Muscle of leg (tissue), 11 donors: Measurements from ENCODE around the gene MRPS24. TPM values are rescaled to one million over a fixed set of nuclear protein-coding genes. Genes with fewer than 3 reads are reported as not detected.

Experiments
- DNase-seq: peaks from one replicate; pipeline ENCODE4 v3.0.0; 2013
- H3K27ac ChIP-seq: one replicate; pipeline ENCODE4 v1.5.1; 2013; ENCODE audit warnings: mild to moderate bottlenecking, low read length, control low read depth
- H3K27me3 ChIP-seq: one replicate; pipeline ENCODE4 v1.6.1; 2013; ENCODE audit warnings: low read length; ENCODE audit not compliant: control insufficient read depth, insufficient read depth
- H3K36me3 ChIP-seq: one replicate; pipeline ENCODE4 v1.6.1; 2013; ENCODE audit warnings: low read length; ENCODE audit not compliant: control insufficient read depth, insufficient read depth
- H3K4me1 ChIP-seq: one replicate; pipeline ENCODE4 v1.6.1; 2013; ENCODE audit warnings: low read length; ENCODE audit not compliant: control insufficient read depth, insufficient read depth
- H3K4me3 ChIP-seq: one replicate; pipeline ENCODE4 v1.5.1; 2013; ENCODE audit warnings: low read length, control low read depth
- H3K9me3 ChIP-seq: replicated peaks from 2 replicates; pipeline ENCODE4 v1.6.1; 2013; ENCODE audit warnings: low read depth, low read length; ENCODE audit not compliant: control insufficient read depth
- WGBS: methylation state at CpG from one replicate; pipeline ENCODE4 v1.1.5; 2013; ENCODE audit warnings: missing lambda C conversion rate; ENCODE audit not compliant: insufficient coverage; 5-methylcytosine and 5-hydroxymethylcytosine counted together
- polyA plus RNA-seq, 8 donors: library from polyadenylated mRNA; unstranded; fragments of 120-200 nt; gene quantifications; one replicate each; pipeline versions ENCODE4 v1.2.1 to v1.2.3, GENCODE V29; 2013; ENCODE audit warnings: inconsistent platforms in 1 of 8, low replicate concordance in 1 of 8; ENCODE audit not compliant: insufficient read length in 8 of 8, insufficient read depth in 1 of 8
- total RNA-seq: library from RNA; stranded (reverse); fragments of 120-200 nt; gene quantifications from one replicate; pipeline ENCODE4 v1.2.4, GENCODE V29; 2013

Gene MRPS24
- total and polyA plus RNA-seq, 9 donors, result 67.5 to 101 (median 77.3) TPM

- no peak for DNase-seq
- no CpG with 5 or more reads among the region's 2 CpGs for WGBS
- Histone ChIP-seq H3K27me3 (no peaks in the 10 kb centered on the region), H3K9me3 (no peaks in the 10 kb centered on the region), H3K4me1 (peaks cover 3% of the 10 kb centered on the region), H3K4me3 (no peak overlapping the region), H3K36me3 (peaks cover 79% of the 10 kb centered on the region), H3K27ac (no peak overlapping the region)
Observed at GRCh38 chr7:43879477-43879876, 10.2 kb upstream of the MRPS24 start.

- WGBS, result 70% methylated on average over 4 of the region's 5 CpGs
- Histone ChIP-seq H3K36me3 (peaks cover 78% of the 10 kb centered on the region), H3K27ac (no peak overlapping the region), H3K4me1 (peaks cover 3% of the 10 kb centered on the region), H3K27me3 (no peaks in the 10 kb centered on the region), H3K9me3 (no peaks in the 10 kb centered on the region), H3K4me3 (no peak overlapping the region)
- DNase-seq, result no peak
Observed at GRCh38 chr7:43878867-43879266, 9.6 kb upstream of the MRPS24 start.

- no peak overlapping the region for H3K4me3 ChIP-seq
- 90% methylated on average over 38 of the region's 38 CpGs for WGBS
- no peaks in the 10 kb centered on the region for H3K9me3 ChIP-seq
- H3K27ac ChIP-seq, result no peak overlapping the region
- peaks cover 5% of the 10 kb centered on the region for H3K4me1 ChIP-seq
- H3K27me3 ChIP-seq, result no peaks in the 10 kb centered on the region
- DNase-seq, result no peak
- H3K36me3 ChIP-seq, result peaks cover 78% of the 10 kb centered on the region
Observed at GRCh38 chr7:43877968-43878864, 8.9 kb upstream of the MRPS24 start.

GRCh38 chr7:43876976-43877745 is 7.8 kb upstream of the MRPS24 start:
- H3K4me3 ChIP-seq, result no peak overlapping the region
- no peaks in the 10 kb centered on the region for H3K9me3 ChIP-seq
- no peaks in the 10 kb centered on the region for H3K27me3 ChIP-seq
- peaks cover 73% of the 10 kb centered on the region for H3K36me3 ChIP-seq
- DNase-seq, result no peak
- 87% methylated on average over 25 of the region's 29 CpGs for WGBS
- H3K4me1 ChIP-seq, result peaks cover 15% of the 10 kb centered on the region
- H3K27ac ChIP-seq, result no peak overlapping the region

- WGBS, result 86% methylated on average over 5 of the region's 7 CpGs
- DNase-seq, result no peak
- Histone ChIP-seq H3K4me3 (no peak overlapping the region), H3K4me1 (peaks cover 18% of the 10 kb centered on the region), H3K27me3 (no peaks in the 10 kb centered on the region), H3K27ac (no peak overlapping the region), H3K36me3 (peaks cover 64% of the 10 kb centered on the region), H3K9me3 (no peaks in the 10 kb centered on the region)
Observed at GRCh38 chr7:43876241-43876640, 6.9 kb upstream of the MRPS24 start.

GRCh38 chr7:43873300-43873699 is 4.0 kb upstream of the MRPS24 start:
- peaks cover 23% of the 10 kb centered on the region for H3K4me1 ChIP-seq
- H3K9me3 ChIP-seq, result no peaks in the 10 kb centered on the region
- H3K36me3 ChIP-seq, result peaks cover 41% of the 10 kb centered on the region

GRCh38 chr7:43872406-43873110 is 3.2 kb upstream of the MRPS24 start:
- WGBS, result 0% methylated on average over 2 of the region's 7 CpGs
- Histone ChIP-seq H3K9me3 (no peaks in the 10 kb centered on the region), H3K4me1 (peaks cover 25% of the 10 kb centered on the region), H3K36me3 (peaks cover 33% of the 10 kb centered on the region), H3K4me3 (no peak overlapping the region), H3K27me3 (no peaks in the 10 kb centered on the region), H3K27ac (peak overlapping the region; percentile 83)
- peak; percentile 95 for DNase-seq

More at GRCh38 chr7:43873300-43873699, 4.0 kb upstream of the MRPS24 start:
- Histone ChIP-seq H3K27me3 (no peaks in the 10 kb centered on the region), H3K27ac (peak overlapping the region; percentile 83), H3K4me3 (no peak overlapping the region)
- 90% methylated on average over 3 of the region's 5 CpGs for WGBS
- peak; percentile 56 for DNase-seq

GRCh38 chr7:43871064-43871463 is 1.7 kb upstream of the MRPS24 start:
- Histone ChIP-seq H3K27me3 (no peaks in the 10 kb centered on the region), H3K27ac (no peak overlapping the region), H3K9me3 (no peaks in the 10 kb centered on the region), H3K4me3 (no peak overlapping the region), H3K36me3 (peaks cover 29% of the 10 kb centered on the region), H3K4me1 (peaks cover 25% of the 10 kb centered on the region)
- 100% methylated on average over 1 of the region's 3 CpGs for WGBS
- no peak for DNase-seq

GRCh38 chr7:43870316-43870715 is 999 bp upstream of the MRPS24 start:
- H3K27ac ChIP-seq, result peak overlapping the region; percentile 97
- H3K36me3 ChIP-seq, result peaks cover 22% of the 10 kb centered on the region
- no peak overlapping the region for H3K4me3 ChIP-seq
- no CpG with 5 or more reads among the region's 4 CpGs for WGBS
- peaks cover 25% of the 10 kb centered on the region for H3K4me1 ChIP-seq
- no peaks in the 10 kb centered on the region for H3K9me3 ChIP-seq
- DNase-seq, result no peak
- H3K27me3 ChIP-seq, result no peaks in the 10 kb centered on the region

GRCh38 chr7:43869867-43870240 is 537 bp upstream of the MRPS24 start:
- H3K27ac ChIP-seq, result peak overlapping the region; percentile 97
- H3K36me3 ChIP-seq, result peaks cover 18% of the 10 kb centered on the region
- peak overlapping the region; percentile 84 for H3K4me3 ChIP-seq
- peak; percentile 83 for DNase-seq
- peaks cover 25% of the 10 kb centered on the region for H3K4me1 ChIP-seq
- 22% methylated on average over 8 of the region's 13 CpGs for WGBS
- H3K9me3 ChIP-seq, result no peaks in the 10 kb centered on the region
- H3K27me3 ChIP-seq, result no peaks in the 10 kb centered on the region
